ENCODE measurements around the gene LPO. TPM values are rescaled to one million over a fixed set of nuclear protein-coding genes. Genes with fewer than 3 reads are reported as not detected.

Gene LPO
- polyA plus RNA-seq, 1 experiment = not detected

DNA sequence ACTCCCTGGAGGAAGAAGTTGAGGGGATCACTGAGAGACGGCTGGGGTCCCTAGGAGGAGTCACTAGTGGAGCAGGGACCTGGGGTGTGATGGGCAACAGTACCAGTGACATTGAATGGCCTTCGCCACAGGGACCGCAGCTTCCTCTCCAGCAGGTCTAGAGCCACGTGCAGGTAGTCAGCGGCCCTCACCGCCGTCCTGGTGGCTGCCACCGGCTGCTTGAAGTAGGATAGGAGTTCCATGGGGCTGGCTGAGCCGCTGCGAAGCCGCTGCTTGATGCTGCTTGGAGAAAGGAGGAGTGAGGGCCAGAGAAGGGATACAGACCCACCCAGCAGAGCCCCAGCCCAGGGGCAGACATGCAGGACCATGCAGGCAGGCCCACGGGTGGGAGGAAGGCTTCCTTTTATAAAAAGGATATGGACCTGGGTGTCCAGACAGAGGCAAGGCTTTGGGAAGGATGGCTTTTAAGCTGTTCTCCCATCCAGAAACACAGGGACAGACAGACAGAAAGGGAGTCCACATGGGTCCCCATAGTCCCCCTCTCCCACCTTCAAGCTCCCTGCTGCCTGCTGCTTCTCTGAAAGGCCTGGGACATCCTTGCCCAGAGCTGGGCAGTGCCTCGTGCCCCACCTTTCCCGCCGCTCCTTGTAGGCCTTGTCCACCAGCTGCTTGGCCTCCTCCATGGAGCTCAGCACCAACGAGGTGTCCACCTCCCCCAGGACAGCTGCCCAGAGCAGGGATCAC lies 41.5 kb downstream of the LPO start:
- TF ChIP-seq, protein P1, sequence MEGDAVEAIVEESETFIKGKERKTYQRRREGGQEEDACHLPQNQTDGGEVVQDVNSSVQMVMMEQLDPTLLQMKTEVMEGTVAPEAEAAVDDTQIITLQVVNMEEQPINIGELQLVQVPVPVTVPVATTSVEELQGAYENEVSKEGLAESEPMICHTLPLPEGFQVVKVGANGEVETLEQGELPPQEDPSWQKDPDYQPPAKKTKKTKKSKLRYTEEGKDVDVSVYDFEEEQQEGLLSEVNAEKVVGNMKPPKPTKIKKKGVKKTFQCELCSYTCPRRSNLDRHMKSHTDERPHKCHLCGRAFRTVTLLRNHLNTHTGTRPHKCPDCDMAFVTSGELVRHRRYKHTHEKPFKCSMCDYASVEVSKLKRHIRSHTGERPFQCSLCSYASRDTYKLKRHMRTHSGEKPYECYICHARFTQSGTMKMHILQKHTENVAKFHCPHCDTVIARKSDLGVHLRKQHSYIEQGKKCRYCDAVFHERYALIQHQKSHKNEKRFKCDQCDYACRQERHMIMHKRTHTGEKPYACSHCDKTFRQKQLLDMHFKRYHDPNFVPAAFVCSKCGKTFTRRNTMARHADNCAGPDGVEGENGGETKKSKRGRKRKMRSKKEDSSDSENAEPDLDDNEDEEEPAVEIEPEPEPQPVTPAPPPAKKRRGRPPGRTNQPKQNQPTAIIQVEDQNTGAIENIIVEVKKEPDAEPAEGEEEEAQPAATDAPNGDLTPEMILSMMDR (IDR thresholded peaks at IDR 0.05; ENCODE audit: low read depth, low read length) = no peak
- Histone ChIP-seq H3K27ac (ENCODE audit: low read depth, low read length) (no peak overlapping the region), H3K9me3 (ENCODE audit: control insufficient read depth, insufficient read depth, low read length) (no peaks in the 10 kb centered on the region; the same call in 1 of the 2 replicates), H3K27me3 (ENCODE audit: control insufficient read depth, insufficient read depth, low read length) (peaks cover 34% of the 10 kb centered on the region), H3K4me3 (ENCODE audit: low read depth, low read length) (no peak overlapping the region)
- DNase-seq (ENCODE audit: low read depth, low spot score) = no peak
- CTCF ChIA-PET = no interaction called here
- POLR2A ChIA-PET = no interaction called here

DNA sequence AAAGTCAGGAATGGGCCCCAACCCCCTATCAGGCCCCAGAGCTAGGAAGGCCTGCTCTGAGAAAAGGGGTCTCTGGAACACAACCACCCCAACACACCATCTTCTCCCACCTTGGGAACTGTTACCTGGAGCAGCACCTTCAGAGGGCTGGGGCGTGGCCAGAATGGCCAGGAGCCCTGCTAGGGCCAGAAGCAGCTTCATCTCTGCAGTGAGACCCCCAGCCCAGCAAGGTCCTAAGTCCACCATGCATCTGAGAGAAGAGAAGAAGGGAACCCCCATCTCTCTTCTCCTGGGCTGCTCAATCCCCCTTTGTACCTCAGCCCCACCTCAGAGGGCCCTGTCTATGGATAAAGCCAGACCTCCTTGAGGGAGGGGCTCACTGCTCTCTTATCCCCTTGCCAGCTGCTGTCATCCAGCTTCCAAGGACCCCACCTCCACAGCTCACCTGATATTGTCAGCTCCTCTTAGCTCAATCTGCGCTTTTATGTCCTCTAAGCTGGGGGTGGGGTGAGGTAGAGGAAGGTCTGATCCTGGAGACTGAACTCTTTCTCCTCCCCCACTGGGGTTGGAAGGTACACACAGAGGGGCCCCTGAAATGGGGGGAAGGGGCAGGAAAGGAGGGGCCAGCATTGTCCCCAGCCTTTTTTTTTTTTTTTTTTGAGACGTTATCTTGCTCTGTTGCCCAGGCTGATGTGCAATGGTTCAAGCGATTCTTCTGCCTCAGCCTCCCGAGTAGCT lies 42.3 kb downstream of the LPO start, which contains the start of gene MPO:
TSS of gene MPO (minus strand) at position 456 of the 738 bp plus-strand sequence. CDS start at position 279, 177 bp downstream.
- TF ChIP-seq, protein P1 (IDR thresholded peaks at IDR 0.05; ENCODE audit: low read depth, low read length) = no peak
- ChIA-PET POLR2A (no interaction called here), CTCF (no interaction called here)
- no peak within 1 kb of the TSS for H3K4me3 ChIP-seq (ENCODE audit: low read depth, low read length)
- H3K27me3 ChIP-seq (ENCODE audit: control insufficient read depth, insufficient read depth, low read length) = peaks cover 32% of the 10 kb centered on the region
- no peaks in the 10 kb centered on the region; the same call in 1 of the 2 replicates for H3K9me3 ChIP-seq (ENCODE audit: control insufficient read depth, insufficient read depth, low read length)
- no peak within 1 kb of the TSS for H3K27ac ChIP-seq (ENCODE audit: low read depth, low read length)
- DNase-seq (ENCODE audit: low read depth, low spot score) = no peak

DNA sequence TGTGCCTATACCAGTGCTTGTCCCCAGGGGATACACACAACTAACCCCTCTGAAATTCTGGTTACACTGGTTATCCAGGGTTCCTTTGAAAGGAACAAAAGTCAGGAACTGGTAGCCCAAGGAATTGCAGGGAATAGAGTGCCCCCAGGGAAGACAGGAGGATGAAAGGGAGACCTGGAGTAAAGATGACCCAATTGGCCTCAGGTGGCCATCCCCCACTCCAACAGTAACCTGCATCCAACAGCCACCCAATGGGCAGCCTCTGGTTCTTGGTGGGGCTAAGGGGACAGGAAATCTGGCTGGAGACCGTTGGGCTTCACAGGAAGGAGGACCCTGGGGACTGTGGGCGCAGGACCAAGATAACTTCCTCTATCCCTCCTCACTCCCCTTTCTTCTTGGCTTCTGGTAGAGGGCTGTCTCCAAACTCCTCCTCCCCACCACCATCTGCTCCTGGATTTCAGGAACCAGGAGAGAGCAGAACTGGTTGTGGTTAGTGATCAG lies 43.2 kb downstream of the LPO start:
- POLR2A ChIA-PET = no interaction called here
- H3K4me3 ChIP-seq (ENCODE audit: low read depth, low read length) = no peak overlapping the region
- TF ChIP-seq, protein P1 (IDR thresholded peaks at IDR 0.05; ENCODE audit: low read depth, low read length) = no peak
- CTCF ChIA-PET = interaction anchor here (0.6 kb wide), 1 partner anchor 13 kb away, joined by 7 read pairs; no protein-coding TSS in a partner anchor
- no peak for DNase-seq (ENCODE audit: low read depth, low spot score)
- no peaks in the 10 kb centered on the region; the same call in 1 of the 2 replicates for H3K9me3 ChIP-seq (ENCODE audit: control insufficient read depth, insufficient read depth, low read length)
- H3K27me3 ChIP-seq (ENCODE audit: control insufficient read depth, insufficient read depth, low read length) = peaks cover 32% of the 10 kb centered on the region
- no peak overlapping the region for H3K27ac ChIP-seq (ENCODE audit: low read depth, low read length)

DNA sequence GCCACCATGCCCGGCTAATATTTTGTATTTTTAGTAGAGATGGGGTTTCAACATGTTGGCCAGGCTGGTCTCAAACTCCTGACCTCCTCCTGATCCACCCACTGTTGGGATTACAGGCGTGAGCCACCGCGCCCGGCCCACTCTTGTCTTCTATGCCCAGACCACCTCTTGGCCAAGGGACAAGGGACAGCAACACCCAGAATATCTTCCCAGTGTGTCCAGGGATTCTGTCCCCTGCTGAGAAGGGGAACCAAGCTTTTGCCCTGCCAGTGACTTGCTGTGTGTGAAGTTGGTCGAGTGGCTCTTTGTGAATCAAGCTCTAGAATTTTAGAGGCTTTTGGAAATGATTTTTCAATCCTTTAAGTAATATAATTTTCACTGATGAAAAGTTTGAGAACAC lies 44.1 kb downstream of the LPO start:
- TF ChIP-seq, protein P1 (IDR thresholded peaks at IDR 0.05; ENCODE audit: low read depth, low read length) = no peak
- Histone ChIP-seq H3K27ac (ENCODE audit: low read depth, low read length) (no peak overlapping the region), H3K27me3 (ENCODE audit: control insufficient read depth, insufficient read depth, low read length) (peaks cover 32% of the 10 kb centered on the region), H3K9me3 (ENCODE audit: control insufficient read depth, insufficient read depth, low read length) (no peaks in the 10 kb centered on the region; the same call in 1 of the 2 replicates), H3K4me3 (ENCODE audit: low read depth, low read length) (no peak overlapping the region)
- DNase-seq (ENCODE audit: low read depth, low spot score) = no peak
- CTCF ChIA-PET = no interaction called here
- POLR2A ChIA-PET = no interaction called here

Data from AG04450 (cell line).